Colonic mucosa (tissue), 4 donors: Measurements from ENCODE around the gene MYOM3. TPM values are rescaled to one million over a fixed set of nuclear protein-coding genes. Genes with fewer than 3 reads are reported as not detected.

Experiments
- DNase-seq: peaks from one replicate; pipeline ENCODE4 v3.0.0-alpha.2; 2020
- H3K27ac ChIP-seq: fragments of 200-600 bp; one replicate; pipeline ENCODE4 v1.8.0; 2021
- H3K27me3 ChIP-seq: fragments of 200-600 bp; one replicate; pipeline ENCODE4 v1.8.0; 2021
- H3K36me3 ChIP-seq: fragments of 200-600 bp; one replicate; pipeline ENCODE4 v1.8.0; 2021
- H3K4me1 ChIP-seq: fragments of 200-600 bp; one replicate; pipeline ENCODE4 v1.8.0; 2021; ENCODE audit warnings: mild to moderate bottlenecking
- H3K4me3 ChIP-seq: fragments of 200-600 bp; one replicate; pipeline ENCODE4 v1.8.0; 2021
- H3K9ac ChIP-seq, 2 donors: one replicate each; pipeline ENCODE4 v1.7.0; 2013; ENCODE audit warnings: control low read depth in 2 of 2, low read depth in 2 of 2, low read length in 2 of 2
- H3K9me3 ChIP-seq: fragments of 200-600 bp; one replicate; pipeline ENCODE4 v1.8.0; 2021
- intact Hi-C: fragments of 100-400 bp; cut with DNase I; formaldehyde crosslinking; loops from one replicate; pipeline ENCODE4 v1.14.1; 2022
- total RNA-seq, 2 donors: library from RNA; stranded (reverse); fragmentation: NEBNext Ultra II Directional in 1 of 2; extraction: Animal tissue kit (Norgen Biotek cat#: 25700) in 1 of 2; gene quantifications; one replicate each; pipeline ENCODE4 v1.2.1, GENCODE V29; 2021
- TF ChIP-seq, protein P1 (sequence below): fragments of 200-600 bp; IDR thresholded peaks from one replicate; pipeline ENCODE4 v1.8.0; 2022; ENCODE audit warnings: antibody characterized with exemption, mild to moderate bottlenecking
- donor health status: healthy.
- donor health status: DM: no; HTN: no; CAD: no.
- donor health status: DM: no; HTN: no; CAD: no.

MYOM3 gene
- total RNA-seq, 2 donors from 2014 or later = 1.8 to 3.3 TPM

- no peak for DNase-seq
- Histone ChIP-seq H3K9me3 (no peaks in the 10 kb centered on the region), H3K4me1 (no peaks in the 10 kb centered on the region), H3K4me3 (no peak overlapping the region), H3K9ac (no peak overlapping the region), H3K36me3 (no peaks in the 10 kb centered on the region), H3K27ac (no peak overlapping the region), H3K27me3 (no peaks in the 10 kb centered on the region)
- TF ChIP-seq, protein P1, sequence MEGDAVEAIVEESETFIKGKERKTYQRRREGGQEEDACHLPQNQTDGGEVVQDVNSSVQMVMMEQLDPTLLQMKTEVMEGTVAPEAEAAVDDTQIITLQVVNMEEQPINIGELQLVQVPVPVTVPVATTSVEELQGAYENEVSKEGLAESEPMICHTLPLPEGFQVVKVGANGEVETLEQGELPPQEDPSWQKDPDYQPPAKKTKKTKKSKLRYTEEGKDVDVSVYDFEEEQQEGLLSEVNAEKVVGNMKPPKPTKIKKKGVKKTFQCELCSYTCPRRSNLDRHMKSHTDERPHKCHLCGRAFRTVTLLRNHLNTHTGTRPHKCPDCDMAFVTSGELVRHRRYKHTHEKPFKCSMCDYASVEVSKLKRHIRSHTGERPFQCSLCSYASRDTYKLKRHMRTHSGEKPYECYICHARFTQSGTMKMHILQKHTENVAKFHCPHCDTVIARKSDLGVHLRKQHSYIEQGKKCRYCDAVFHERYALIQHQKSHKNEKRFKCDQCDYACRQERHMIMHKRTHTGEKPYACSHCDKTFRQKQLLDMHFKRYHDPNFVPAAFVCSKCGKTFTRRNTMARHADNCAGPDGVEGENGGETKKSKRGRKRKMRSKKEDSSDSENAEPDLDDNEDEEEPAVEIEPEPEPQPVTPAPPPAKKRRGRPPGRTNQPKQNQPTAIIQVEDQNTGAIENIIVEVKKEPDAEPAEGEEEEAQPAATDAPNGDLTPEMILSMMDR = no peak
- intact Hi-C loops = no loop called here
Measured at GRCh38 chr1:24094554-24094953, 17.4 kb downstream of the MYOM3 start.

GRCh38 chr1:24093732-24094131 lies 18.2 kb downstream of the MYOM3 start:
- TF ChIP-seq, protein P1 = no peak
- H3K9ac ChIP-seq = no peak overlapping the region
- no peaks in the 10 kb centered on the region for H3K4me1 ChIP-seq
- H3K27me3 ChIP-seq = no peaks in the 10 kb centered on the region
- no peak overlapping the region for H3K4me3 ChIP-seq
- DNase-seq = no peak
- no peak overlapping the region for H3K27ac ChIP-seq
- no peaks in the 10 kb centered on the region for H3K9me3 ChIP-seq
- intact Hi-C loops = no loop called here
- no peaks in the 10 kb centered on the region for H3K36me3 ChIP-seq

DNA sequence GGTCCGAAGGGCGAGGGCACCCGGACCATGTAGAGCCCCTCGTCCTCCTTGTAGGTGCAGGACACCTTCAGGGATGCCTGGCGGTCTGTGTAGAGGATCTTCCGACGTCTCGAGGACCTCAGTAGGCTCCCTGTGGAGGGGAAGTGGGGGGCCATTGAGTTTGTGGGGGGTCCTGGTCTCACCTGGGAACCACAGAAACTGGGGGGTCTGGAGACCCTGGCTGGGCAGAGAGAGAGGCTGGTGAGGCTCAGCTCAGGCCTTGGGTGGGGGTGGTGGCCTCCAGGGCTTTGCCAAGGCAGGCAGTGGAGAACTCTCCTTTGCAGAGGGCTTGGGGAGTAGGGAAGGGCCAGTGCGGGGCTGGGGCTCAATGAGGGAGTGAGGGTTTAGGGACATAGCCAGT lies 19.0 kb downstream of the MYOM3 start:
- TF ChIP-seq, protein P1 = no peak
- Histone ChIP-seq H3K9me3 (no peaks in the 10 kb centered on the region), H3K36me3 (no peaks in the 10 kb centered on the region), H3K27ac (no peak overlapping the region), H3K4me3 (no peak overlapping the region), H3K4me1 (no peaks in the 10 kb centered on the region), H3K27me3 (no peaks in the 10 kb centered on the region), H3K9ac (no peak overlapping the region)
- intact Hi-C loops = no loop called here
- no peak for DNase-seq

GRCh38 chr1:24091971-24092482 lies 19.9 kb downstream of the MYOM3 start:
- TF ChIP-seq, protein P1 = no peak
- H3K9me3 ChIP-seq = no peaks in the 10 kb centered on the region
- H3K27me3 ChIP-seq = no peaks in the 10 kb centered on the region
- intact Hi-C loops = no loop called here
- no peaks in the 10 kb centered on the region for H3K36me3 ChIP-seq
- H3K4me3 ChIP-seq = no peak overlapping the region
- H3K9ac ChIP-seq = no peak overlapping the region
- DNase-seq = no peak
- no peaks in the 10 kb centered on the region for H3K4me1 ChIP-seq
- H3K27ac ChIP-seq = no peak overlapping the region

DNA sequence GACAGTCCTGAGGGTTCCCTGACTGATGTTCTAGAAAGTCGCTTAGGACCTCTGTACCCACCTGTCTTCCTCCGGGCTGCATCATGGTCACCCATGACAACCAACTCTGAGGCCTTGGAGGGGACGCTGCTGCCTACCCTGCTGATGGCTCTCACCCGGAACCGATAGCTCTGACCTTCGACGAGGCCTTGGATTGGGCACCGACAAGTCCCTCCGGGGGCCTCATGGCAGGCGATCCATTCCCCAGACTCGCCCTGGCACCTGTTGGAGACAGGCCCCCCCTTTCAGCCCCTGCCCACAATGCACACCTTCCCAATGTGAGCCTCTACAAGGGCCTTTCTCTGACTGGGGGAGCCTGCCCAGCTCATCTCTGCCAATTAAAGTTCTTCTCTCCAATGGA lies 21.2 kb downstream of the MYOM3 start:
- Histone ChIP-seq H3K4me1 (no peaks in the 10 kb centered on the region), H3K27me3 (no peaks in the 10 kb centered on the region), H3K9me3 (no peaks in the 10 kb centered on the region), H3K36me3 (no peaks in the 10 kb centered on the region), H3K4me3 (no peak overlapping the region), H3K9ac (no peak overlapping the region), H3K27ac (no peak overlapping the region)
- no peak for DNase-seq
- intact Hi-C loops = no loop called here
- TF ChIP-seq, protein P1 = no peak
